CD4-positive, alpha-beta T cell treated with Interleukin-21 for 1 hour (primary cell): Measurements from ENCODE around the gene OXTR.

Experiments
- DNase-seq: peaks from one replicate; pipeline ENCODE4 v3.0.0-alpha.2; 2020

The OXTR gene

DNA sequence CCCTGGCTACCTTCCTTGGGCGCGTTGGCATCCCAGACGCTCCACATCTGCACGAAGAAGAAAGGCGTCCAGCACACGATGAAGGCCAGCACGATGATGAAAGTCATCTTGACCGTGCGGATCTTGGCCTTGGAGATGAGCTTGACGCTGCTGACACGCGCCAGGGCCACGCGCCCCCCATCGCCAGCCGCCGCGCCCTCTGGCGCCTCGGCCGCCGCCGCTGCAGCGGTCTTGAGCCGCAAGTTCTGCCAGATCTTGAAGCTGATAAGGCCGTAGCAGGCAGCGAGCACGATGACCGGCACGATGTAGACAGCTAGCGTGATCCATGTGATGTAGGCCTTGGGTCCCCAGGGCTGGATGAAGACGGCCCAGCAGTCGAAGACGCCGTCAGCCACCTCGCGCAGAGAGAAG lies 2.2 kb downstream of the OXTR start:
- no peak for DNase-seq

- DNase-seq, result no peak
Measured at GRCh38 chr3:8766148-8766547, 3.3 kb downstream of the OXTR start.

DNA sequence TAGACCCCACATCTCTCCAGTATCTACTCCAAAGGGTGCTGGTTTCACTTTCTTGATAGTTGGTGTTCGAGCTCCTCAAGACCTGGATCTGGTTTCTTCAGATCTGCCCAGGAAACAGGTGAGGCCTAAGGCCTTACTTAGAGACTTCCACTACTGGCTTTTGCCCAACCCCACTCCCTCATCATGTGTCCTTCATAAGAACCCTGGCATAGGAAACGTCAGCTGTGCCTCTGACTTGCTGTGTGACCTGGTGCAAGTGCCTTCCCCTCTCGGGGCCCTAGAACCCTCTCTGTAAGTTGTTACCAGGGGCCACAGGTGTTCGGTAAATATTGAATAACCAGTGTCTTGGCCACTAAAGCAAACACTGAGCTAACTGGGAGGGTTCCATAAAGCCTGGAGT lies 3.9 kb downstream of the OXTR start:
- no peak for DNase-seq

- no peak for DNase-seq
Measured at GRCh38 chr3:8764528-8764927, 4.9 kb downstream of the OXTR start.

GRCh38 chr3:8762607-8763377 lies 6.6 kb downstream of the OXTR start:
- no peak for DNase-seq

- DNase-seq, result no peak
Measured at GRCh38 chr3:8761866-8762265, 7.5 kb downstream of the OXTR start.

DNA sequence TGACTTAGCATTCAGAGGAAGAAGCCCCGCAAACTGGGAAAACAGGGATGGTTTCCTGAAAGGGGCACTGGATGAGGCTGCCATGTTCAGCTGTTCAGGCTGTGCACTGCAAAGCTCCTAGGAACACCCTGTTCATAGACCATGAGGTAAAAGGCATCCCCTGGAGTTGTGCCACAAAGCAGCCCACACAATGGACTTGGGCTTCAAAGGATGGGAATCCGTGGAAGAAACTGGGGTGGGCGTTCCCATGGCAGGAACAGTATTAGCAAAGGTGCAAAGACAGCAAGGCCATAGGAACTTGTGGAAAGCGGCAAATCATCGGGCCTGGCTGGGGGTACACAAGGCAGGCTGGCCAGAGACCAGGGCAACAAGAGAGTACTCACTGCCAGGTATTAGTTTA lies 8.9 kb downstream of the OXTR start:
- DNase-seq, result no peak

DNA sequence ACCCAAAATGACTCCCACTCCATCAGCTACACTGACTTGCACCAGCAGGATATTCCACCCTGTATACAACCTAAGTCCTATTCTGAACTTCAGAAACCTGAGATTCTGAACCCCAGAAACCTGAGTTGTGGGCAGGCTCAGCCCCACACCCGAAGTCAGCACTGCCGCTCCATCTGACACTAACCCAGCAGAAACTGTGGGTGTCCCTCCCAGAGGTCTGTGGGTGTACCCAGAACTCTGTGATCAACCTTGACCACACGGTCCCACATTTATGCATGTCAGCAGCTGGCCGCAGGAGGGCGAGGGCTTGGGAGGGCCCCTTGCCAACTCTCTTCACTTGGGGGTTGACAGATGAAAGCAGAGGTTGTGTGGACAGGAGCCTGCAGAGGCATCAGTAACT lies 9.3 kb downstream of the OXTR start:
- DNase-seq, result no peak

- DNase-seq, result no peak
Measured at GRCh38 chr3:8759038-8759707, 10.2 kb downstream of the OXTR start.

DNA sequence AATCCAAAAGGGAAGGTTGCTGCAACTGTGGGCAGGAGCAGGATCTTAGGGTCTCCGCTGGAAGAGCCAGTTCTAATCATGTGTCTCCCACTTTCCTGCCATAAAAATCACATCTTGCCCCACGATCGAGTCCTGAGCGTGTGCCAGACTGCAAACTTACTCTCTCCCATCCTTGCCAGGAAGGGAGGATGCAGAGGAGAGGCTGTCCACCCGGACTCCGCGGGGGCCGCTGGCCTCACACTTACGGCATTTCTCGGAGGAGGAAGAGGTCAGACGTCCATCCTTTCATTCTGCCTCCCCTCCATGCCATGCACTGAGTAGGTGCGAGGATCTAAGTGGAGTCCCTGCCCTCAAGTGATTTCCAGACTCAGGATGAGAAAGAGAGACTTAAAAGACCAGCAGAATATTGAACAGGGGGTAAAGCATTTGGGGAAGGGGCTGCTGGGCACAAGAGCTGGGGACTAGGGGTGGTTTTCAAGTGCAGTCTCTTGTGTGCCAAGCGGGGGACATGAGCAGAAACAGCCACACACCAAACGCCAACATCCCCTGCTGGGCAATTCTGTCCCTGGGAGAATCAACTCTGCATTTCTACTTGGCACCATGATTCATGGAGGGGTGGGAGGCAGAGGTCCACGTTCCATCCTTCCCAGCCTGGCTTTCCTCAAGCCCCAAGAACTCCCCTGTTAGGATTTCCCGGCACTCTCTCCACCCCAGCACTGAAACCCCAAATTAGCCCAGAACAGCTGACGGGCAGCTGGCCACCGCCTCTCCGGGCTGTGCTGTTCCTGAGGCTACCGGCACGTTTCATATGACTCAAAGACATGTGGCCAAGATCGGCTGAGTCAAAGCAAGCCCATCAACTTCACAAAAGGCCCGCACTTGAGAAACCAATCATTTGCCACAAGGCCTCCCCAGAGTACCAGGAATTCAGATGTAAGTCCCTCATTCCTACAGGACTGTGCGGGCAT lies 11.6 kb downstream of the OXTR start:
- DNase-seq, result no peak

- no peak for DNase-seq
Measured at GRCh38 chr3:8756671-8757070, 12.7 kb downstream of the OXTR start.

GRCh38 chr3:8755564-8756237 lies 13.7 kb downstream of the OXTR start:
- DNase-seq, result no peak

DNA sequence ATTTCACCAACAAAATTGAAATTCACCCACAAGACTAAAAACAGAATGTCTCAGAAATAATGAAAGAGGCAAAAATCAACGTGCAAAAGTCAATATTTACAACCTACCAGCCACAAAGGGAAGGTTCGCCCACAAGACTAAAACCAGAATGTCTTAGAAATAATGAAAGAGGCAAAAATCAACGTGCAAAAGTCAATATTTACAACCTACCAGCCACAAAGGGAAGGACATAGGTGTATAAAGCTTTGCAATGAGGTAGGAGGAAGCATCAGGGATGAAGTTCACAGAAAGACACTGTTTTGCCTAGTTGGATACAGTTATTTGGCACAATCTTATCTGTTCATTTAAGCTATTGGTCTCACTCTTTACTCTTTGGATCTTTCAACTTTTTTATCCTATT lies 14.3 kb downstream of the OXTR start:
- no peak for DNase-seq

- DNase-seq, result no peak
Measured at GRCh38 chr3:8752832-8753231, 16.6 kb downstream of the OXTR start.

DNA sequence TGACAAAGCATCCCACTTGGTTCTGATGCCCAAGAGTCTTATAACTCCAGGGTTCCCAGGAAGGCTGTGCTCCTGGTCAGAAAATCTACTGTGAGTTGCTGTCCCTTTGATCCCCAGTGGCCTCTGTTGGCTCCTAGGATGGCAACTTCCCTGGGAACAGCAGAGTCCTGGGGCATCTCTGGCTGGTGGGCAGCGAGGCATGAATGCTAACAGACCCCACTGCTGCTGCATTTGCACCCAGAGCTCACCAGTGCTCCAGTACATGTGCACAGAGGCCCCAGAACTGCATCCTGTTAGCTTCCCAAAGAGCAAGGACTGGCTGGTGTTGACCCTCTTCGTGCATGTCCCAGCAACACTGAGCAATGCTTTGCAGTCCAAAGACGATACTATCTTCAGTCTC lies 20.1 kb downstream of the OXTR start:
- DNase-seq, result no peak

GRCh38 chr3:8746780-8747345 lies 22.6 kb downstream of the OXTR start:
- no peak for DNase-seq

GRCh38 chr3:8745619-8746370 lies 23.6 kb downstream of the OXTR start:
- no peak for DNase-seq

DNA sequence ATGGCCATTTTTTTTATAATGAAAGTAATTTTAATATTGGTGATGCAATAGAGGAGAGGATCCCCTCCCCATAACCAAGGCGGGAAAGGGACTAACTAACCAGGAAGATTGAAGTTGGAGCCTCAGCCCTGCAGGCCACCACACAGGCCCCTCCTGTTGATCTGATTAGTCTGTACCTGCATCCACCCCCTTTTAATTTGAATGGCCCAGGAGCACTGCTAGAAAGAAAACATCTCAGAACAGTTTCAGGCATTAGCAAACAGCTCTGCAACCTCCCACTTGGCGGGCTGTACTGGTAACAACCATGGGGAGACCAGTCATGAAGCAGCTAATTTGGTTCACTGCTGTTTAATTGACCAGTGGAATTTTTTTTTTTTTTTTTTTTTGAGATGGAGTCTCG lies 25.5 kb downstream of the OXTR start:
- no peak for DNase-seq

DNA sequence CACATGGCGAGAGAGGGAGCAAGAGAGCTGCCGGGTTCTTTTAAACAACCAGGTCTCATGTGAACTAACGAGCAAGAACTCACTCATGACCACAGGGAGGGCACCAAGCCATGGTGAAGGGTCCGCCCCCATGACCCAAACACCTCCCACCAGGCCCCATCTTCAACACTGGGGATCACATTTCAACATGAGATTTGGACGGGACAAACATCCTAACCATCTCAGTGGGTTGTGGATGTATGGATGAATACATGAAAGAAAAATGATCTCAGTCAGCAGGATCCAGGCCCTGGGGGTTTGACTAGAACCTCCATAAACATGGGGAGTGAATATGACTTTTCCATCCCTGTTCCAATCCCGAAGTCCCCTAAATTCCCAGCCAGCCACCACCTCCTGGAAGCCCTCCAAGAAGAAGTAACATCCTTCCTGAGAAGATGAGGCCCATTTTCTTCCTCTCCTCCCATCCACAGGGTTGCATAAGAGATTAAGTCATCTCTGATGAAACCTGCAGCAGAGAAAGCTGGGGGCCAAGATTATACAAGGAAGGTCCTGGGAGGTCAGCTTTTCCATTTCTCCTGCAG lies 26.3 kb downstream of the OXTR start:
- DNase-seq, result no peak

- no peak for DNase-seq
Measured at GRCh38 chr3:8741581-8742261, 27.7 kb downstream of the OXTR start.
